WTC11 (cell line): ENCODE measurements around the gene AP1S1. TPM values are rescaled to one million over a fixed set of nuclear protein-coding genes. Genes with fewer than 3 reads are reported as not detected.

ENCODE experiments used
- ATAC-seq: fragments of 200-7000 bp; cut with Tn5 transposase; 2 replicates; pipeline ENCODE4 v1.10.0; 2021; ENCODE audit warnings: mild to moderate bottlenecking, moderate library complexity
- CTCF ChIA-PET: fragments of 300-600 bp; sonication (Branson Sonifier 250); formaldehyde crosslinking; loops from one replicate; lab custom pipeline; 2021; ENCODE audit warnings: antibody characterized with exemption; lab: Charles Lee
- POLR2A ChIA-PET: fragments of 350-600 bp; sonication (Branson Sonifier 250); formaldehyde crosslinking; loops from one replicate; lab custom pipeline; 2021; ENCODE audit warnings: antibody characterized with exemption; lab: Charles Lee
- DNase-seq: peaks from one replicate; pipeline ENCODE4 v3.0.0; 2021; ENCODE audit warnings: low spot score
- H3K27ac Mint-ChIP-seq: 2 replicates; pipeline ENCODE4 v1.8.0; 2021; ENCODE audit warnings: mixed read lengths
- H3K27me3 Mint-ChIP-seq: 2 replicates; pipeline ENCODE4 v1.8.0; 2021; ENCODE audit warnings: low read depth, mild to moderate bottlenecking, moderate library complexity, mixed read lengths
- H3K36me3 Mint-ChIP-seq: 2 replicates; pipeline ENCODE4 v1.8.0; 2021; ENCODE audit warnings: mixed read lengths
- H3K4me1 Mint-ChIP-seq: 2 replicates; pipeline ENCODE4 v1.8.0; 2022; ENCODE audit warnings: mixed read lengths
- H3K4me3 Mint-ChIP-seq: 2 replicates; pipeline ENCODE4 v1.8.0; 2021; ENCODE audit warnings: mild to moderate bottlenecking, moderate library complexity, mixed read lengths
- H3K9me3 Mint-ChIP-seq: 2 replicates; pipeline ENCODE4 v1.8.0; 2021; ENCODE audit warnings: mixed read lengths
- ATF1 ChIP-seq: sonication (generic); formaldehyde crosslinking; IDR thresholded peaks from 2 replicates; pipeline ENCODE4 v1.8.1; 2023; ENCODE audit warnings: mild to moderate bottlenecking, moderate library complexity, missing genetic modification reagents
- EMX1 ChIP-seq: fragments of 250-450 bp; sonication (Bioruptor Pico); IDR thresholded peaks from 2 replicates; pipeline ENCODE4 v1.8.0; 2021; ENCODE audit warnings: mild to moderate bottlenecking
- GTF2I ChIP-seq: fragments of 250-450 bp; sonication (Bioruptor Pico); conservative IDR thresholded peaks from 2 replicates; pipeline ENCODE4 v1.4.0; 2021; ENCODE audit warnings: mild to moderate bottlenecking
- MXD4 ChIP-seq: fragments of 250-450 bp; sonication (Bioruptor Pico); IDR thresholded peaks from 2 replicates; pipeline ENCODE4 v1.8.0; 2021; ENCODE audit warnings: mild to moderate bottlenecking, moderate library complexity, borderline replicate concordance
- NFYB ChIP-seq: sonication (generic); formaldehyde crosslinking; conservative IDR thresholded peaks from 2 replicates; pipeline ENCODE4 v1.8.0; 2022; ENCODE audit warnings: low read depth, missing genetic modification reagents
- NR1H2 ChIP-seq: sonication (generic); formaldehyde crosslinking; IDR thresholded peaks from 2 replicates; pipeline ENCODE4 v1.9.0; 2021; ENCODE audit warnings: mild to moderate bottlenecking, moderate library complexity, missing genetic modification reagents
- TP53 ChIP-seq: sonication (generic); formaldehyde crosslinking; IDR thresholded peaks from 2 replicates; pipeline ENCODE4 v1.8.1; 2023; ENCODE audit warnings: mild to moderate bottlenecking, missing genetic modification reagents
- ZNF219 ChIP-seq: sonication (generic); formaldehyde crosslinking; IDR thresholded peaks from 2 replicates; pipeline ENCODE4 v1.8.0; 2023; ENCODE audit warnings: missing genetic modification reagents, mild to moderate bottlenecking, borderline replicate concordance
- ZNF423 ChIP-seq: fragments of 250-450 bp; sonication (Bioruptor Pico); IDR thresholded peaks from 2 replicates; pipeline ENCODE4 v2.1.2; 2022; ENCODE audit warnings: mild to moderate bottlenecking, moderate library complexity
- total RNA-seq: library from RNA; stranded (reverse); gene quantifications from 3 replicates; pipeline ENCODE4 v1.2.3, GENCODE V29; 2021
- TF ChIP-seq, protein P1 (sequence below): sonication (generic); formaldehyde crosslinking; IDR thresholded peaks from 2 replicates; pipeline ENCODE4 v1.8.1; 2022; ENCODE audit warnings: low read depth, missing genetic modification reagents, borderline replicate concordance
- TF ChIP-seq, protein P2 (sequence below): sonication (generic); formaldehyde crosslinking; IDR thresholded peaks from 2 replicates; pipeline ENCODE4 v1.8.1; 2023; ENCODE audit warnings: mild to moderate bottlenecking, missing genetic modification reagents, borderline replicate concordance
- TF ChIP-seq, protein P3 (sequence below): sonication (generic); formaldehyde crosslinking; conservative IDR thresholded peaks from 2 replicates; pipeline ENCODE4 v1.8.1; 2023; ENCODE audit warnings: mild to moderate bottlenecking, low read depth, missing genetic modification reagents, moderate library complexity
- TF ChIP-seq, protein P4 (sequence below): fragments of 250-450 bp; sonication (Bioruptor Pico); conservative IDR thresholded peaks from 2 replicates; pipeline ENCODE4 v1.9.0; 2021; ENCODE audit warnings: mild to moderate bottlenecking

Gene AP1S1
- total RNA-seq, 1 experiment from 2014 or later = 60.7 TPM

DNA sequence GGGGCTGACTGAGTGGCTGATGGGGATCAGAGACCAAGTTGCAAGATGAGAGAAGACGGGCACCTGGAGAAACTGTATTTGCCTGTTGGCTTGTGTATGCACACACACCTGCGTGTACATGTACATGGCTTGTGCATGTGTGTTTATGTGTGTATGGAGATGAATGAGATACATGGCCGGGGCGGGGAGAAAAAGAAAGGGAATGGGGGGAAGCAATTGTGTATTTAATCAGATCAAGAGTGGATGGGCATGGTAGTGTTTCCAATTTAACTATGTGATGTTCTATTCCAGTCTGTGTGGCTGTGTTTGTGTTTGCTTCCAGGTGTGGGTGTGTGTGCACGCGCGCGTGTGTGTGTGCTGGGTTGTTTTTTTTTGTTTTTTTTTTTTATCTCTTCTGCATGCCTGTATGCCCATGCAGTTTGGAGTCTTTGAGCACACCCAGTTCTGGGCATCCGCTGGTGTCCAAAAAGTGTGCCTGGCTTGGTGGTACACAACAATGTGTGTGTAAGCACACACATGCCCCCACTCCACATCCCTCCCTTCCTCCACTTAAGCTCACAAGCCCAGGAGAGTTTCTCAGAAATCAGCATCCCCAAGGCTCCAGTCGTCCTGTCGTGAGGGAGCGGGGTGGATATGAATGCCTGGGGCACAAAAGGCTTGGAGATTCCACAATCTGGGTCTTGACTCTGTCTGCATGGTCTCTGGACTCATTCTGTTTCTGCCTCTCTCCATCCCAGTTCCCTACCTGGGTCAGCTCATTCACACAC, 13.6 kb downstream of the AP1S1 start:
- peak overlapping the region; percentile 81 for H3K4me3 Mint-ChIP-seq
- no peaks in the 10 kb centered on the region for H3K36me3 Mint-ChIP-seq
- CTCF ChIA-PET = interaction anchor here (0.6 to 9.0 kb wide), 14 partner anchors 11 to 1227 kb away, joined by 3 to 103 read pairs (median 4); partner anchors contain the start of genes ACHE and ZNHIT1
- no peak for ATAC-seq
- H3K27ac Mint-ChIP-seq = no peak overlapping the region
- H3K27me3 Mint-ChIP-seq = peaks cover 88% of the 10 kb centered on the region
- TF ChIP-seq, protein P1, sequence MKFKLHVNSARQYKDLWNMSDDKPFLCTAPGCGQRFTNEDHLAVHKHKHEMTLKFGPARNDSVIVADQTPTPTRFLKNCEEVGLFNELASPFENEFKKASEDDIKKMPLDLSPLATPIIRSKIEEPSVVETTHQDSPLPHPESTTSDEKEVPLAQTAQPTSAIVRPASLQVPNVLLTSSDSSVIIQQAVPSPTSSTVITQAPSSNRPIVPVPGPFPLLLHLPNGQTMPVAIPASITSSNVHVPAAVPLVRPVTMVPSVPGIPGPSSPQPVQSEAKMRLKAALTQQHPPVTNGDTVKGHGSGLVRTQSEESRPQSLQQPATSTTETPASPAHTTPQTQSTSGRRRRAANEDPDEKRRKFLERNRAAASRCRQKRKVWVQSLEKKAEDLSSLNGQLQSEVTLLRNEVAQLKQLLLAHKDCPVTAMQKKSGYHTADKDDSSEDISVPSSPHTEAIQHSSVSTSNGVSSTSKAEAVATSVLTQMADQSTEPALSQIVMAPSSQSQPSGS (CRISPR knock-in tag) = no peak
- TF ChIP-seq GTF2I (CRISPR knock-in tag) = no peak
- H3K4me1 Mint-ChIP-seq = peaks cover 64% of the 10 kb centered on the region
- no peak for DNase-seq
- H3K9me3 Mint-ChIP-seq = no peaks in the 10 kb centered on the region
- POLR2A ChIA-PET = interaction anchor here (1.2 kb wide), 1 partner anchor 67 kb away, joined by 4 read pairs; no protein-coding TSS in a partner anchor

DNA sequence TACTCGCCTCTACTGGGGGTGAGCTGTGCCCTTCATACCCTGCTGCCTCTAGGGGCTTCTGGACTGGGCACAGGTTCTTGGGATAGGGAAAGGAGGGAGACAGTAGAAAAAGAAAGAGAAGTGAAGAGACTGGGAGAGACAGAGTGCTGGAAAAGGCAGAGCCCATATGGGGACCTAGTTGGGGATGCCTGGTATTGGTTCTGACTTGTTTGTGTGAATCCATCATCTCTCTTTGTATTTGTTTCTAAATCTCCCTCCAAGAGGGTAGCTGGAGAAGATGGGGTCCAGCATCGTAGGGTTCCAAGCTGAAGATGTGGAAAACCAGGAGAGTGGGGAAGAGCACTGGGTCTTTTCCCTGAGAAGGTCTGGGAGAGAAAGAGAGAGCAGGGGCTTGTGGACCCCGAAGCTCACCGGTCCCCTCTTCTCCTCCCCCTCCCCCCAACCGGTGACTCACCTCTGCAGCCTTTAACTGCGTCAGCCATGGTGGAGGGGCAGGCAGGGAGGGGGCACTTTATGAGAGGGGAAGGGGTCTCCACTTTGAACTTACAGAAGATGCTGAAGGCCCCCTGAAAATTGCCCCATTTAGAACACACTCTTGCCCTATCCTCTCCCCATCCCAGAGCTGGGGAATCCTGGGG, 14.3 kb downstream of the AP1S1 start:
- no peak for TF ChIP-seq EMX1
- no peak for TF ChIP-seq MXD4
- no peak for TF ChIP-seq TP53
- TF ChIP-seq, protein P2, sequence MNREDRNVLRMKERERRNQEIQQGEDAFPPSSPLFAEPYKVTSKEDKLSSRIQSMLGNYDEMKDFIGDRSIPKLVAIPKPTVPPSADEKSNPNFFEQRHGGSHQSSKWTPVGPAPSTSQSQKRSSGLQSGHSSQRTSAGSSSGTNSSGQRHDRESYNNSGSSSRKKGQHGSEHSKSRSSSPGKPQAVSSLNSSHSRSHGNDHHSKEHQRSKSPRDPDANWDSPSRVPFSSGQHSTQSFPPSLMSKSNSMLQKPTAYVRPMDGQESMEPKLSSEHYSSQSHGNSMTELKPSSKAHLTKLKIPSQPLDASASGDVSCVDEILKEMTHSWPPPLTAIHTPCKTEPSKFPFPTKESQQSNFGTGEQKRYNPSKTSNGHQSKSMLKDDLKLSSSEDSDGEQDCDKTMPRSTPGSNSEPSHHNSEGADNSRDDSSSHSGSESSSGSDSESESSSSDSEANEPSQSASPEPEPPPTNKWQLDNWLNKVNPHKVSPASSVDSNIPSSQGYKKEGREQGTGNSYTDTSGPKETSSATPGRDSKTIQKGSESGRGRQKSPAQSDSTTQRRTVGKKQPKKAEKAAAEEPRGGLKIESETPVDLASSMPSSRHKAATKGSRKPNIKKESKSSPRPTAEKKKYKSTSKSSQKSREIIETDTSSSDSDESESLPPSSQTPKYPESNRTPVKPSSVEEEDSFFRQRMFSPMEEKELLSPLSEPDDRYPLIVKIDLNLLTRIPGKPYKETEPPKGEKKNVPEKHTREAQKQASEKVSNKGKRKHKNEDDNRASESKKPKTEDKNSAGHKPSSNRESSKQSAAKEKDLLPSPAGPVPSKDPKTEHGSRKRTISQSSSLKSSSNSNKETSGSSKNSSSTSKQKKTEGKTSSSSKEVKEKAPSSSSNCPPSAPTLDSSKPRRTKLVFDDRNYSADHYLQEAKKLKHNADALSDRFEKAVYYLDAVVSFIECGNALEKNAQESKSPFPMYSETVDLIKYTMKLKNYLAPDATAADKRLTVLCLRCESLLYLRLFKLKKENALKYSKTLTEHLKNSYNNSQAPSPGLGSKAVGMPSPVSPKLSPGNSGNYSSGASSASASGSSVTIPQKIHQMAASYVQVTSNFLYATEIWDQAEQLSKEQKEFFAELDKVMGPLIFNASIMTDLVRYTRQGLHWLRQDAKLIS = no peak
- TF ChIP-seq NFYB = no peak
- TF ChIP-seq ZNF423 (CRISPR knock-in tag) = no peak
- no peak for TF ChIP-seq ATF1 (CRISPR knock-in tag)
- TF ChIP-seq ZNF219 (CRISPR knock-in tag) = no peak
- TF ChIP-seq, protein P3, sequence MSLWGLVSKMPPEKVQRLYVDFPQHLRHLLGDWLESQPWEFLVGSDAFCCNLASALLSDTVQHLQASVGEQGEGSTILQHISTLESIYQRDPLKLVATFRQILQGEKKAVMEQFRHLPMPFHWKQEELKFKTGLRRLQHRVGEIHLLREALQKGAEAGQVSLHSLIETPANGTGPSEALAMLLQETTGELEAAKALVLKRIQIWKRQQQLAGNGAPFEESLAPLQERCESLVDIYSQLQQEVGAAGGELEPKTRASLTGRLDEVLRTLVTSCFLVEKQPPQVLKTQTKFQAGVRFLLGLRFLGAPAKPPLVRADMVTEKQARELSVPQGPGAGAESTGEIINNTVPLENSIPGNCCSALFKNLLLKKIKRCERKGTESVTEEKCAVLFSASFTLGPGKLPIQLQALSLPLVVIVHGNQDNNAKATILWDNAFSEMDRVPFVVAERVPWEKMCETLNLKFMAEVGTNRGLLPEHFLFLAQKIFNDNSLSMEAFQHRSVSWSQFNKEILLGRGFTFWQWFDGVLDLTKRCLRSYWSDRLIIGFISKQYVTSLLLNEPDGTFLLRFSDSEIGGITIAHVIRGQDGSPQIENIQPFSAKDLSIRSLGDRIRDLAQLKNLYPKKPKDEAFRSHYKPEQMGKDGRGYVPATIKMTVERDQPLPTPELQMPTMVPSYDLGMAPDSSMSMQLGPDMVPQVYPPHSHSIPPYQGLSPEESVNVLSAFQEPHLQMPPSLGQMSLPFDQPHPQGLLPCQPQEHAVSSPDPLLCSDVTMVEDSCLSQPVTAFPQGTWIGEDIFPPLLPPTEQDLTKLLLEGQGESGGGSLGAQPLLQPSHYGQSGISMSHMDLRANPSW (CRISPR knock-in tag) = no peak
- TF ChIP-seq NR1H2 (CRISPR knock-in tag) = no peak
- TF ChIP-seq, protein P4, sequence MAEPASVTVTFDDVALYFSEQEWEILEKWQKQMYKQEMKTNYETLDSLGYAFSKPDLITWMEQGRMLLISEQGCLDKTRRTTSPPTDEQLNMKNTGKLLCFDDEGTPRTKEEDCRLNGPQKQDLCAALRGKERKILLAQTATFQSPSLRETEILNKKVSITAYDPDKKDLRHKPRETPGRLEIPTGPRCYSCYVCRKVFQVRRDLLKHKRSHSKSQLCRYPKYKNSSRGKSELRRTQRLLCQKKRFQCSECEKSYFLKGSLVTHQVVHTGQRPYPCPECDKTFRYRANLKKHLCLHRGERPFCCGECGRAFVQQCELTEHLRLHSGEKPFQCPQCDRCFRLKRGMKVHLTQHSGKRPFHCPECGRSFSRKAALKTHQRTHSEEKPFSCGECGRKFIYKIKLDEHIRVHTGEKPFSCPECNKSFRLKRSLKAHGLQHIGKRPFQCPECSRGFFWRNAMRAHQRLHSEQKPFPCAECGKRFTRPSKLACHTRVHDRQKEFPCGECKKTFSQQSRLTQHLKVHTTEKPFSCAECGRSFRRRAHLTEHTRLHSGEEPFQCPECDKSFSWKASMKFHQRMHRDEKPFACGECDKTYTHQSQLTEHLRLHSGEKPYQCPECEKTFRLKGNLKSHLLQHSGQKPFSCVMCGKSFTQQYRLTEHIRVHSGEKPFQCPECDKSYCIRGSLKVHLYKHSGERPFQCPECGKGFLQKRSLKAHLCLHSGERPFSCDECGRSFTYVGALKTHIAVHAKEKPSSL (CRISPR knock-in tag) = no peak
- H3K27ac Mint-ChIP-seq = no peak overlapping the region
- no peaks in the 10 kb centered on the region for H3K36me3 Mint-ChIP-seq
- peaks cover 95% of the 10 kb centered on the region for H3K27me3 Mint-ChIP-seq
- H3K9me3 Mint-ChIP-seq = no peaks in the 10 kb centered on the region
- H3K4me3 Mint-ChIP-seq = peak overlapping the region; percentile 81
- ChIA-PET POLR2A (interaction anchor here (1.2 kb wide), 1 partner anchor 68 kb away, joined by 4 read pairs; no protein-coding TSS in a partner anchor), CTCF (interaction anchor here (0.6 to 9.0 kb wide), 17 partner anchors 12 to 1226 kb away, joined by 3 to 103 read pairs (median 4); partner anchors contain the start of genes ACHE and ZNHIT1)
- H3K4me1 Mint-ChIP-seq = peaks cover 68% of the 10 kb centered on the region
- no peak for ATAC-seq
- no peak for DNase-seq
